Prostate gland (tissue), 2 donors: ENCODE data around the gene PRR7. TPM values are rescaled to one million over a fixed set of nuclear protein-coding genes. Genes with fewer than 3 reads are reported as not detected.
"Not testable (repeated sequence)": the region's sequence is repeated elsewhere in the genome, so short reads cannot be mapped to it uniquely, and the experiment has no call there.

ENCODE experiments used
- DNase-seq: peaks from one replicate; pipeline ENCODE4 v3.0.0-alpha.2; 2019; ENCODE audit warnings: low spot score
- H3K27ac ChIP-seq, 2 donors: fragments of 200-600 bp; sonication (generic); 2 replicates each; pipeline ENCODE4 v1.5.1; 2017 to 2019
- H3K27me3 ChIP-seq: fragments of 200-600 bp; sonication (generic); replicated peaks from 2 replicates; pipeline ENCODE4 v1.5.1; 2019; ENCODE audit not compliant: insufficient read depth
- H3K36me3 ChIP-seq, 2 donors: fragments of 200-600 bp; sonication (generic); 1 replicate in 1 of 2; 2 replicates in 1 of 2; pipeline versions ENCODE4 v1.5.1 to v1.8.1; 2017 to 2019
- H3K4me1 ChIP-seq: fragments of 200-600 bp; sonication (generic); replicated peaks from 2 replicates; pipeline ENCODE4 v1.5.1; 2019
- H3K4me3 ChIP-seq, 2 donors: fragments of 200-600 bp; sonication (generic); 2 replicates each; pipeline ENCODE4 v1.5.1; 2017 to 2019
- H3K9me3 ChIP-seq: fragments of 200-600 bp; sonication (generic); 2 replicates; pipeline ENCODE4 v1.5.1; 2017
- CTCF ChIP-seq, 4 experiments: fragments of 200-600 bp in 2 of 4; fragments of 450-650 bp in 2 of 4; sonication (generic) in 2 of 4; IDR thresholded peaks; 1 replicate in 3 of 4; 2 replicates in 1 of 4; pipeline ENCODE4 v1.5.1; 2016 to 2019; ENCODE audit warnings: antibody characterized with exemption in 4 of 4, mild to moderate bottlenecking in 2 of 4, moderate library complexity in 2 of 4
- POLR2A ChIP-seq: fragments of 450-650 bp; IDR thresholded peaks from one replicate; pipeline ENCODE4 v1.6.1; 2016; ENCODE audit warnings: antibody characterized with exemption, mild to moderate bottlenecking
- POLR2AphosphoS5 ChIP-seq: sonication (generic); formaldehyde crosslinking; IDR thresholded peaks from one replicate; pipeline ENCODE4 v1.6.1; 2017; ENCODE audit warnings: antibody characterized with exemption
- WGBS: methylation state at CpG from one replicate; pipeline ENCODE4 v1.1.5; 2018; 5-methylcytosine and 5-hydroxymethylcytosine counted together
- intact Hi-C: fragments of 100-400 bp; cut with DNase I; formaldehyde crosslinking; loops from one replicate; pipeline ENCODE4 v1.14.2; 2022
- total RNA-seq, 2 donors: library from RNA; depleted of rRNA; stranded (reverse); fragments of >200 nt; gene quantifications; one replicate each; pipeline ENCODE4 v1.1.0, GENCODE V29; 2016

The PRR7 gene
- total RNA-seq, 2 donors from 2014 or later: 8.7 to 11.0 TPM

GRCh38 chr5:177405805-177406204 is 40.8 kb upstream of the PRR7 start:
- Histone ChIP-seq H3K4me3 (no peak overlapping the region), H3K27ac (no peak overlapping the region), H3K9me3 (no peaks in the 10 kb centered on the region), H3K27me3 (no peaks in the 10 kb centered on the region), H3K36me3 (no peaks in the 10 kb centered on the region), H3K4me1 (peaks cover 21% of the 10 kb centered on the region)
- intact Hi-C loops: loop anchor here (2.0 kb wide), 1 partner anchor 49 kb away; no protein-coding TSS in a partner anchor
- 93% methylated on average over 5 of the region's 5 CpGs for WGBS
- TF ChIP-seq POLR2AphosphoS5: no peak
- TF ChIP-seq CTCF (IDR thresholded peaks at IDR 0.05): no peak
- no peak for DNase-seq

GRCh38 chr5:177409043-177409801 is 37.4 kb upstream of the PRR7 start, which contains the start of gene F12:
TSS of gene F12 (minus strand) at chr5:177409564. CDS start at chr5:177409527, 37 bp downstream.
- Histone ChIP-seq H3K36me3 (no peaks in the 10 kb centered on the region), H3K27ac (no peak within 1 kb of the TSS), H3K4me3 (no peak within 1 kb of the TSS), H3K9me3 (no peaks in the 10 kb centered on the region), H3K4me1 (peaks cover 7% of the 10 kb centered on the region), H3K27me3 (no peaks in the 10 kb centered on the region)
- intact Hi-C loops: no loop called here
- TF ChIP-seq CTCF (IDR thresholded peaks at IDR 0.05) (no peak), POLR2AphosphoS5 (no peak), POLR2A (no peak)
- DNase-seq: no peak
- WGBS: 88% methylated on average over 9 of the region's 9 CpGs

- intact Hi-C loops: no loop called here
- Histone ChIP-seq H3K27me3 (no peaks in the 10 kb centered on the region), H3K9me3 (no peaks in the 10 kb centered on the region), H3K36me3 (no peaks in the 10 kb centered on the region), H3K4me3 (no peak overlapping the region), H3K27ac (no peak overlapping the region), H3K4me1 (no peaks in the 10 kb centered on the region)
- DNase-seq: no peak
- 73% methylated on average over 3 of the region's 3 CpGs for WGBS
- TF ChIP-seq POLR2A: no peak
- no peak for TF ChIP-seq POLR2AphosphoS5
- no peak for TF ChIP-seq CTCF (IDR thresholded peaks at IDR 0.05)
Measured at GRCh38 chr5:177410575-177410974, 36.0 kb upstream of the PRR7 start.

GRCh38 chr5:177412603-177413233 is 33.9 kb upstream of the PRR7 start:
- H3K4me3 ChIP-seq: no peak overlapping the region
- H3K36me3 ChIP-seq: no peaks in the 10 kb centered on the region
- TF ChIP-seq POLR2AphosphoS5 (no peak), POLR2A (no peak)
- no peak overlapping the region for H3K27ac ChIP-seq
- no peak for DNase-seq
- 72% methylated on average over 8 of the region's 8 CpGs for WGBS
- intact Hi-C loops: no loop called here
- no peaks in the 10 kb centered on the region for H3K27me3 ChIP-seq
- H3K9me3 ChIP-seq: no peaks in the 10 kb centered on the region
- no peaks in the 10 kb centered on the region for H3K4me1 ChIP-seq

GRCh38 chr5:177414481-177414880 is 32.1 kb upstream of the PRR7 start:
- 78% methylated on average over 3 of the region's 3 CpGs for WGBS
- Histone ChIP-seq H3K27ac (no peak overlapping the region), H3K36me3 (no peaks in the 10 kb centered on the region), H3K4me1 (no peaks in the 10 kb centered on the region), H3K9me3 (no peaks in the 10 kb centered on the region), H3K27me3 (no peaks in the 10 kb centered on the region), H3K4me3 (no peak overlapping the region)
- intact Hi-C loops: no loop called here
- no peak for DNase-seq
- TF ChIP-seq POLR2A (no peak), POLR2AphosphoS5 (no peak), CTCF (IDR thresholded peaks at IDR 0.05) (no peak)

GRCh38 chr5:177417081-177417480 is 29.5 kb upstream of the PRR7 start:
- WGBS: 85% methylated on average over 6 of the region's 6 CpGs
- intact Hi-C loops, H3K27ac ChIP-seq: not testable (repeated sequence)

More at GRCh38 chr5:177417081-177417480, 29.5 kb upstream of the PRR7 start:
- H3K4me3 ChIP-seq, H3K27me3 ChIP-seq, H3K36me3 ChIP-seq, DNase-seq, H3K4me1 ChIP-seq, H3K9me3 ChIP-seq: not testable (repeated sequence)
